PC-9 (cell line): ENCODE data around the gene PRR5. TPM values are rescaled to one million over a fixed set of nuclear protein-coding genes. Genes with fewer than 3 reads are reported as not detected.

Experiments used
- BruUV-seq: library from RNA; stranded (reverse); fragments of 400-500 nt; replicated peaks from 2 replicates; lab custom pipeline; 2021; lab: Mats Ljungman, UMichigan
- CTCF ChIA-PET: fragments of 300-600 bp; sonication (Branson Sonifier 250); formaldehyde crosslinking; loops from one replicate; lab custom pipeline; 2022; ENCODE audit warnings: antibody characterized with exemption; lab: Charles Lee
- POLR2A ChIA-PET: fragments of 300-600 bp; sonication (Branson Sonifier 250); formaldehyde crosslinking; loops from one replicate; lab custom pipeline; 2022; ENCODE audit warnings: antibody characterized with exemption; ENCODE audit not compliant: unreplicated experiment; lab: Charles Lee
- DNase-seq, 2 experiments: peaks; one replicate each; pipeline versions ENCODE4 v3.0.0 to v3.0.0-alpha.2; 2015 to 2022; ENCODE audit warnings: mixed read lengths in 1 of 2
- H2AFZ ChIP-seq: fragments of 200-600 bp; sonication (generic); 2 replicates; pipeline ENCODE4 v1.8.1; 2017; ENCODE audit warnings: antibody characterized with exemption
- H3F3A ChIP-seq: fragments of 200-600 bp; sonication (generic); 2 replicates; pipeline ENCODE4 v1.8.1; 2017; ENCODE audit warnings: antibody characterized with exemption, mild to moderate bottlenecking, low read depth; ENCODE audit not compliant: insufficient read depth
- H3K27ac ChIP-seq: fragments of 200-600 bp; sonication (generic); 2 replicates; pipeline ENCODE4 v1.6.1; 2016; ENCODE audit warnings: mixed run types
- H3K27me3 ChIP-seq: fragments of 200-600 bp; sonication (generic); 2 replicates; pipeline ENCODE4 v1.6.1; 2016; ENCODE audit warnings: low read depth, mixed run types; ENCODE audit not compliant: insufficient read depth
- H3K36me3 ChIP-seq: fragments of 200-600 bp; sonication (generic); 2 replicates; pipeline ENCODE4 v1.6.1; 2016; ENCODE audit warnings: low read depth, mixed run types
- H3K4me1 ChIP-seq: fragments of 200-600 bp; sonication (generic); replicated peaks from 2 replicates; pipeline ENCODE4 v1.6.1; 2016; ENCODE audit warnings: mixed run types; ENCODE audit not compliant: insufficient read depth
- H3K4me2 ChIP-seq: fragments of 200-600 bp; sonication (generic); 2 replicates; pipeline ENCODE4 v1.6.1; 2017; ENCODE audit warnings: mixed run types
- H3K4me3 ChIP-seq: fragments of 200-600 bp; sonication (generic); 2 replicates; pipeline ENCODE4 v1.6.1; 2016; ENCODE audit warnings: mixed run types
- H3K79me2 ChIP-seq: fragments of 200-600 bp; sonication (generic); 2 replicates; pipeline ENCODE4 v1.6.1; 2017; ENCODE audit warnings: low read depth, mixed run types
- H3K9me2 ChIP-seq: fragments of 200-600 bp; sonication (generic); 2 replicates; pipeline ENCODE4 v1.8.1; 2017; ENCODE audit warnings: mild to moderate bottlenecking; ENCODE audit not compliant: insufficient read depth
- H3K9me3 ChIP-seq: fragments of 200-600 bp; sonication (generic); 2 replicates; pipeline ENCODE4 v1.8.1; 2016; ENCODE audit warnings: low read depth; ENCODE audit not compliant: insufficient read depth
- H4K20me1 ChIP-seq: fragments of 200-600 bp; sonication (generic); 2 replicates; pipeline ENCODE4 v1.8.1; 2017; ENCODE audit not compliant: insufficient read depth
- CTCF ChIP-seq: fragments of 200-600 bp; sonication (generic); conservative IDR thresholded peaks from 2 replicates; pipeline ENCODE4 v1.6.1; 2017; ENCODE audit warnings: mixed run types, antibody characterized with exemption, mild to moderate bottlenecking, moderate library complexity
- EZH2 ChIP-seq: fragments of 200-600 bp; sonication (generic); IDR thresholded peaks from 2 replicates; pipeline ENCODE4 v1.8.0; 2017; ENCODE audit warnings: antibody characterized with exemption, low read depth
- intact Hi-C: fragments of 100-400 bp; cut with micrococcal nuclease; formaldehyde crosslinking; loops from one replicate; pipeline ENCODE4 v1.10.0; 2022; ENCODE audit not compliant: unreplicated experiment
- total RNA-seq: library from RNA; stranded (reverse); gene quantifications from 2 replicates; pipeline ENCODE4 v1.2.3, GENCODE V29; 2021

PRR5 gene
- total RNA-seq, 1 experiment from 2014 or later, result 22.1 TPM

- Histone ChIP-seq H3K4me1 (no peaks in the 10 kb centered on the region), H3K9me3 (no peaks in the 10 kb centered on the region), H3K27ac (no peak overlapping the region), H3K9me2 (no peaks in the 10 kb centered on the region), H3K79me2 (no peaks in the 10 kb centered on the region), H4K20me1 (no peaks in the 10 kb centered on the region), H3K4me3 (no peak overlapping the region), H3K36me3 (no peaks in the 10 kb centered on the region), H3K4me2 (no peak overlapping the region), H2AFZ (no peak overlapping the region), H3K27me3 (peaks cover 43% of the 10 kb centered on the region), H3F3A (no peaks in the 10 kb centered on the region)
- TF ChIP-seq CTCF, result no peak
- TF ChIP-seq EZH2, result no peak
- ChIA-PET POLR2A (no interaction called here), CTCF (no interaction called here)
- no TSS peak for BruUV-seq
- intact Hi-C loops, result no loop called here
- no peak for DNase-seq
Observed at GRCh38 chr22:44659140-44659539, 42.9 kb upstream of the PRR5 start.

- Histone ChIP-seq H2AFZ (no peak overlapping the region), H3K36me3 (no peaks in the 10 kb centered on the region), H3K4me1 (no peaks in the 10 kb centered on the region), H3K79me2 (no peaks in the 10 kb centered on the region), H3K9me3 (no peaks in the 10 kb centered on the region), H3K27ac (no peak overlapping the region), H3K4me3 (no peak overlapping the region), H3K4me2 (no peak overlapping the region), H4K20me1 (no peaks in the 10 kb centered on the region), H3K9me2 (no peaks in the 10 kb centered on the region), H3K27me3 (peaks cover 51% of the 10 kb centered on the region), H3F3A (no peaks in the 10 kb centered on the region)
- intact Hi-C loops, result no loop called here
- ChIA-PET POLR2A (no interaction called here), CTCF (no interaction called here)
- no peak for DNase-seq
- BruUV-seq, result no TSS peak
- TF ChIP-seq CTCF, result no peak
- no peak for TF ChIP-seq EZH2
Observed at GRCh38 chr22:44660051-44660830, 41.8 kb upstream of the PRR5 start.

GRCh38 chr22:44661070-44661469 is 40.9 kb upstream of the PRR5 start:
- ChIA-PET CTCF (no interaction called here), POLR2A (no interaction called here)
- no peak overlapping the region for H2AFZ ChIP-seq
- intact Hi-C loops, result no loop called here
- TF ChIP-seq EZH2 (no peak), CTCF (no peak)
- no peak overlapping the region for H3K4me2 ChIP-seq
- no peaks in the 10 kb centered on the region for H4K20me1 ChIP-seq
- no peak overlapping the region for H3K4me3 ChIP-seq
- H3K27me3 ChIP-seq, result peaks cover 54% of the 10 kb centered on the region
- H3F3A ChIP-seq, result no peaks in the 10 kb centered on the region
- H3K9me3 ChIP-seq, result no peaks in the 10 kb centered on the region
- H3K27ac ChIP-seq, result no peak overlapping the region
- no peaks in the 10 kb centered on the region for H3K79me2 ChIP-seq
- H3K9me2 ChIP-seq, result no peaks in the 10 kb centered on the region
- no peaks in the 10 kb centered on the region for H3K4me1 ChIP-seq
- no TSS peak for BruUV-seq
- no peak for DNase-seq
- no peaks in the 10 kb centered on the region for H3K36me3 ChIP-seq
